Testis (tissue), 3 donors: ENCODE data around the gene TBC1D5. TPM values are rescaled to one million over a fixed set of nuclear protein-coding genes. Genes with fewer than 3 reads are reported as not detected.

Source experiments
- DNase-seq: peaks from one replicate; pipeline ENCODE4 v3.0.0-alpha.2; 2019
- H3K27ac ChIP-seq, 2 donors: fragments of 200-600 bp; sonication (generic); one replicate each; pipeline ENCODE4 v1.5.1; 2019
- H3K27me3 ChIP-seq: fragments of 200-600 bp; sonication (generic); one replicate; pipeline ENCODE4 v1.5.1; 2019
- H3K36me3 ChIP-seq: fragments of 200-600 bp; sonication (generic); one replicate; pipeline ENCODE4 v1.5.1; 2017; ENCODE audit warnings: low read depth; ENCODE audit errors: missing control alignments
- H3K4me1 ChIP-seq: fragments of 200-600 bp; sonication (generic); one replicate; pipeline ENCODE4 v1.5.1; 2019
- H3K4me3 ChIP-seq, 2 donors: fragments of 200-600 bp; sonication (generic); one replicate each; pipeline ENCODE4 v1.5.1; 2017 to 2019
- H3K9me3 ChIP-seq: fragments of 200-600 bp; sonication (generic); one replicate; pipeline ENCODE4 v1.5.1; 2017
- POLR2A ChIP-seq: fragments of 450-650 bp; IDR thresholded peaks from one replicate; pipeline ENCODE4 v1.6.1; 2017; ENCODE audit warnings: antibody characterized with exemption, mild to moderate bottlenecking, moderate library complexity
- WGBS, 2 donors: methylation state at CpG; one replicate each; pipeline ENCODE4 v1.1.5; 2018; 5-methylcytosine and 5-hydroxymethylcytosine counted together
- intact Hi-C: fragments of 100-400 bp; cut with DNase I; formaldehyde crosslinking; loops from one replicate; pipeline ENCODE4 v1.15.1; 2023; ENCODE audit warnings: low total_unique reads
- polyA plus RNA-seq: library from polyadenylated mRNA; stranded (reverse); fragments of 350-450 nt; fragmentation: Illumina TruSeq; extraction: RNeasy Lipid Tissue Mini Kit (QIAGEN cat#74804); gene quantifications from one replicate; pipeline ENCODE4 v1.2.3, GENCODE V29; 2014; ENCODE audit warnings: low read depth, low replicate concordance; ENCODE audit not compliant: insufficient read depth
- total RNA-seq, 2 donors: library from RNA; depleted of rRNA; stranded (reverse); fragments of >200 nt; gene quantifications; one replicate each; pipeline ENCODE4 v1.2.3, GENCODE V29; 2016
- TF ChIP-seq, protein P1 (sequence below), 3 experiments: fragments of 450-650 bp in 2 of 3; fragments of 200-600 bp in 1 of 3; sonication (generic) in 1 of 3; IDR thresholded peaks; one replicate each; pipeline ENCODE4 v1.5.1; 2016 to 2019; ENCODE audit warnings: antibody characterized with exemption in 3 of 3, mild to moderate bottlenecking in 2 of 3, moderate library complexity in 1 of 3

Gene TBC1D5
- total and polyA plus RNA-seq, 3 donors from 2014 or later = 47.8 to 98.1 (median 95.4) TPM

DNA sequence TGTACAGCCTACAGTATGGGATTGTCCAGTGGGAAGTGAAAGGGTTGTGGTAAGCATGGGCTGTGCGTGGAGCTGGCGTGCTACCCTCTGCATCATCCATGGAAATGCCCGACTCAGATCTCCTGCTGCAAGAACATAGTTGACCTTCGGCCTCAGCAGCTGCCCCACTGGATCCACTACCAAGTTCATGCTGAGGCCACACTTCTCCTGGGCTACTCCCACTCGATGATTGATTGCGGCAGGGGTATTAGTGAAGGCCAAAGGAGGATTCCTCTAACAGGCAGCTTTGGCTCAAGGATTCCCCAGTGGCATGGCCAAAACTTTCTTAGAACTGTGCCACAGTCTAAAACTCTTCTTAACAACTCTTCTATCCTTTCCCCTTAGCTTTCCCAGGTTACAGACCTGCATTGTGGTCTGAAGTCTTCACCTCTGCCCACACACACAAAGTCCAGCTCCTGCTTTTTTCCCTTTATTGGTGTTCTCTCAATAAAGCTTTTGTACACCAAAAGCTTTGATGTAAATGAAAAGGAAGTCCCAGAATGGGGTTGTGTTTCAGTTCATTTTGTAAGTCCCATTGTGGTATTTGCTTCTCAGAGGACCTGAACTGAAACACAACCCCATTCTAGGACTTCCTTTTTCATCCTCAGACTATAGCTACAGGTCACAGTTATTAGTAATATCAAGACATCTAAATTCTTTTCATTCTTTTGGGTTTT is 4.9 kb upstream of the TBC1D5 start:
- WGBS, 2 donors = 76 to 82% methylated on average over 6 of the region's 6 CpGs
- Histone ChIP-seq H3K4me3 (no peak overlapping the region), H3K27me3 (no peaks in the 10 kb centered on the region), H3K36me3 (no peaks in the 10 kb centered on the region), H3K9me3 (no peaks in the 10 kb centered on the region), H3K4me1 (peaks cover 7% of the 10 kb centered on the region), H3K27ac (no peak overlapping the region)
- TF ChIP-seq, protein P1, sequence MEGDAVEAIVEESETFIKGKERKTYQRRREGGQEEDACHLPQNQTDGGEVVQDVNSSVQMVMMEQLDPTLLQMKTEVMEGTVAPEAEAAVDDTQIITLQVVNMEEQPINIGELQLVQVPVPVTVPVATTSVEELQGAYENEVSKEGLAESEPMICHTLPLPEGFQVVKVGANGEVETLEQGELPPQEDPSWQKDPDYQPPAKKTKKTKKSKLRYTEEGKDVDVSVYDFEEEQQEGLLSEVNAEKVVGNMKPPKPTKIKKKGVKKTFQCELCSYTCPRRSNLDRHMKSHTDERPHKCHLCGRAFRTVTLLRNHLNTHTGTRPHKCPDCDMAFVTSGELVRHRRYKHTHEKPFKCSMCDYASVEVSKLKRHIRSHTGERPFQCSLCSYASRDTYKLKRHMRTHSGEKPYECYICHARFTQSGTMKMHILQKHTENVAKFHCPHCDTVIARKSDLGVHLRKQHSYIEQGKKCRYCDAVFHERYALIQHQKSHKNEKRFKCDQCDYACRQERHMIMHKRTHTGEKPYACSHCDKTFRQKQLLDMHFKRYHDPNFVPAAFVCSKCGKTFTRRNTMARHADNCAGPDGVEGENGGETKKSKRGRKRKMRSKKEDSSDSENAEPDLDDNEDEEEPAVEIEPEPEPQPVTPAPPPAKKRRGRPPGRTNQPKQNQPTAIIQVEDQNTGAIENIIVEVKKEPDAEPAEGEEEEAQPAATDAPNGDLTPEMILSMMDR (IDR thresholded peaks at IDR 0.05) = no peak
- no peak for TF ChIP-seq POLR2A
- DNase-seq = no peak
- intact Hi-C loops = no loop called here

DNA sequence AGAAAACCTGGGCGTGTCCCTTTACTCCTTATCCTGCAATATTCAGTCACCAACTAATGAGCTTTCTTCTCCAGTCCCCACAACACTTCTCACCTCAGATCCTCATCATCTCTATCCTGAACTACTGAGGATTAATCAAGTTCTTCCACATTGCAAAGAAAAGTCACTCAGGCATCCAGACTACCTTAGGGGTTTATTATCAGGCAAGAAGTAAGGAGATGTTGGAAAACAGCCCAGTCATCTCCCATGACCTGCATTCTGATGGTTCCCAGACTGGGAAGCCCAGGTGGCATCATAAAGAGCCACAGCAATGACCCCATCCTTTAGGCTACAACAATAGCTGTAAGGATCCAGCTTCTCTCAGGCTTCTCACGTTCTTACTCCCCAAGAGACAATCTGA is 3.5 kb upstream of the TBC1D5 start:
- intact Hi-C loops = no loop called here
- no peak for DNase-seq
- H3K36me3 ChIP-seq = no peaks in the 10 kb centered on the region
- no peak overlapping the region for H3K27ac ChIP-seq
- peaks cover 7% of the 10 kb centered on the region for H3K4me1 ChIP-seq
- H3K9me3 ChIP-seq = no peaks in the 10 kb centered on the region
- H3K4me3 ChIP-seq = no peak overlapping the region
- 47 to 51% methylated on average over 2 of the region's 2 CpGs for WGBS, 2 donors
- H3K27me3 ChIP-seq = no peaks in the 10 kb centered on the region
- TF ChIP-seq, protein P1 (IDR thresholded peaks at IDR 0.05) = no peak

DNA sequence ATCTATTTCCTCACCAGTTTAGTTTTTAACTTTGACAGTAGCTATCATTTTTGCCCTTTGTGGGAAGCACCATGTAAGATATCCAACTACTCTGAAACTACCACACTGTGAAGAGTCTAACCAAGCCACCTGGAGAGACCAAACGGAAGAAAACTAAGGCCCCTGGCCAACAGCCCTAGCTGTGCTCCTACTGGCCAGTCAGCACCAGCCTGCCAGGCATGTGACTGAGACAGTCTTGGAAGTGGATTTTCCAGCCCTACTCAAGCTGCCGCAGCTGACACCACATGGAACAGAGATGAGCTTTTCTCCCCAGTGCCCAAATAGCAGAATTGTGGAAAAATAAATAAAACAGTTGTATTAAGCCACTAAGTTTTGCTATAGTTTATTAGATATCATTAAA is 2.9 kb upstream of the TBC1D5 start:
- Histone ChIP-seq H3K9me3 (no peaks in the 10 kb centered on the region), H3K4me1 (peaks cover 7% of the 10 kb centered on the region), H3K27me3 (no peaks in the 10 kb centered on the region), H3K27ac (no peak overlapping the region), H3K36me3 (no peaks in the 10 kb centered on the region), H3K4me3 (no peak overlapping the region)
- intact Hi-C loops = no loop called here
- no peak for TF ChIP-seq POLR2A
- TF ChIP-seq, protein P1 (IDR thresholded peaks at IDR 0.05) = no peak
- DNase-seq = no peak
- 72 to 86% methylated on average over 2 of the region's 2 CpGs for WGBS, 2 donors

DNA sequence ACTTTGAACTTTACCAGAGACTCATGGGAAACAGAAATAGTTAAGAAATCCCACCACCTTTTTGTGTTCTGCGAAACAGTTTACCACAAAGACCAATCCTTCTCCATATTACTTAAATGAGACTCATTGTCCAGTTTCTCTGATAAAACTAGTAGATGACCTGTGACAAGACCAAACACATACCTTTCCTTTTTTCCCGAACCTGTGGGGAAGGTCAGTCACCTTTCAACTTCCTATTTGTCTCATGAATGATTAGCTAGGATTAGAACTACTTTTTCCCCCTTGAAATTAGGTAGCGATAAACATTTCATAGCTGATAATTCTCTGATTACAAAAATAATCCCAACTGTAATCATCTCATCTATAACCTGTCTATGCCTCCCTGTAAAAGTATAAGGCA is 2.3 kb upstream of the TBC1D5 start:
- intact Hi-C loops = no loop called here

More for the DNA sequence above, 2.3 kb upstream of the TBC1D5 start:
- Histone ChIP-seq H3K27me3 (no peaks in the 10 kb centered on the region), H3K27ac (no peak overlapping the region), H3K4me1 (peaks cover 7% of the 10 kb centered on the region), H3K4me3 (no peak overlapping the region), H3K9me3 (no peaks in the 10 kb centered on the region), H3K36me3 (no peaks in the 10 kb centered on the region)
- no peak for DNase-seq
- TF ChIP-seq, protein P1 (IDR thresholded peaks at IDR 0.05) = no peak
- TF ChIP-seq POLR2A = no peak
- WGBS, 2 donors = 77 to 80% methylated on average over 3 of the region's 3 CpGs
